ENCODE measurements around the gene UBAP2. TPM values are rescaled to one million over a fixed set of nuclear protein-coding genes. Genes with fewer than 3 reads are reported as not detected.
A peak's percentile ranks its signal among the peaks of the same experiment; 100 is the strongest.

UBAP2 gene
- total RNA-seq, 4 donors from 2014 or later = 14.5 to 27.8 (median 20.5) TPM

DNA sequence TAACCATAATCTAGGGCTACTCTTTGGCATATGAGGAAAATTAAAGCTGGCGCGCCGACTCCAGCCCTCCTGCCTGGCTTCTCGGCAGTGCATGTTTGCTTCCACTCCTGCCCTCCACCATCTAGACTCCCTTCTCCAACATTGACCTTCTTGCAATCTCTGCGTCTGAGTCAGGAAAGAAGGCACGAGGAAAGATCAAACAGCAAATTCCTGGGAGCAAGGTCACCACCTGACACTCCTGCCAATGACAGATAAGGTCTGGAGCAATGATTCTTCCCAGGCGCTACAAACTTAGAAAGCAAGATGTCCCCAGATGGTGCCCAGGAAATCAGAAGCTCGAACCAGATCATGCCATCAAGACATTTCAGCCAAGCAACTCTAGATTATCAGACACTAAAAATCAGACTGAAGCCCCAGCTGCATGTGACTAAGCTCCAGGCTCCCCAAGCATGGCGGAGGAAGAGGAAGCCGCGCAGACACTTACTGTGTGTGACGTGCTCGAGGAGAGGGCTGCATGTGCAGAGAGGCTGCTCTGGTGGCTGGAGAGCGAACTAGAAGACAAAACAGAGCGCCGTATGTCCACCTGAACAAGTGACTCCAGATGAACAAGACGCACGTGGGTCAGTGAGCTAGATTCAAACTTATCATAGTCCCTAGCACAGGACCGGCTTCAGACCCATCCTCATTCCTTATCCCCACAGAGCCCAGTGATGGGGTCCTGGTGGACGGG is 116.4 kb downstream of the UBAP2 start:
- DNase-seq = no peak
- Histone ChIP-seq H3K4me1 (no peaks in the 10 kb centered on the region), H3K36me3 (peaks cover 24 to 100% (median 57%) of the 10 kb centered on the region in 3 donors), H3K9me3 (no peaks in the 10 kb centered on the region), H3K4me3 (no peak overlapping the region), H3K27ac (no peak overlapping the region), H3K27me3 (no peaks in the 10 kb centered on the region)
- no peak for TF ChIP-seq POLR2A (IDR thresholded peaks at IDR 0.05)
- WGBS, 2 donors = 87 to 95% methylated on average over 15 to 18 of the region's 20 CpGs
- intact Hi-C loops (cut with DNase I) = no loop called here

- TF ChIP-seq, protein P1, sequence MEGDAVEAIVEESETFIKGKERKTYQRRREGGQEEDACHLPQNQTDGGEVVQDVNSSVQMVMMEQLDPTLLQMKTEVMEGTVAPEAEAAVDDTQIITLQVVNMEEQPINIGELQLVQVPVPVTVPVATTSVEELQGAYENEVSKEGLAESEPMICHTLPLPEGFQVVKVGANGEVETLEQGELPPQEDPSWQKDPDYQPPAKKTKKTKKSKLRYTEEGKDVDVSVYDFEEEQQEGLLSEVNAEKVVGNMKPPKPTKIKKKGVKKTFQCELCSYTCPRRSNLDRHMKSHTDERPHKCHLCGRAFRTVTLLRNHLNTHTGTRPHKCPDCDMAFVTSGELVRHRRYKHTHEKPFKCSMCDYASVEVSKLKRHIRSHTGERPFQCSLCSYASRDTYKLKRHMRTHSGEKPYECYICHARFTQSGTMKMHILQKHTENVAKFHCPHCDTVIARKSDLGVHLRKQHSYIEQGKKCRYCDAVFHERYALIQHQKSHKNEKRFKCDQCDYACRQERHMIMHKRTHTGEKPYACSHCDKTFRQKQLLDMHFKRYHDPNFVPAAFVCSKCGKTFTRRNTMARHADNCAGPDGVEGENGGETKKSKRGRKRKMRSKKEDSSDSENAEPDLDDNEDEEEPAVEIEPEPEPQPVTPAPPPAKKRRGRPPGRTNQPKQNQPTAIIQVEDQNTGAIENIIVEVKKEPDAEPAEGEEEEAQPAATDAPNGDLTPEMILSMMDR (IDR thresholded peaks at IDR 0.05) = no peak
- TF ChIP-seq POLR2A (IDR thresholded peaks at IDR 0.05) = no peak
- H3K36me3 ChIP-seq = peaks cover 32 to 100% (median 64%) of the 10 kb centered on the region in 3 donors
- WGBS, 2 donors = 80 to 100% methylated on average over 1 of the region's 3 CpGs
- intact Hi-C loops (cut with DNase I) = no loop called here
- no peak overlapping the region for H3K27ac ChIP-seq
- no peak for DNase-seq
- H3K9me3 ChIP-seq = no peaks in the 10 kb centered on the region
- no peak overlapping the region for H3K4me3 ChIP-seq
- H3K27me3 ChIP-seq = no peaks in the 10 kb centered on the region
- no peaks in the 10 kb centered on the region for H3K4me1 ChIP-seq
Observed at GRCh38 chr9:33931326-33931725, 117.4 kb downstream of the UBAP2 start.

GRCh38 chr9:33927694-33928093 is 121.0 kb downstream of the UBAP2 start:
- intact Hi-C loops (cut with DNase I) = loop anchor here (10.0 kb wide), 1 partner anchor 137 kb away; no protein-coding TSS in a partner anchor
- WGBS, 2 donors = 84 to 92% methylated on average over 3 to 14 of the region's 15 CpGs
- no peak for TF ChIP-seq POLR2A (IDR thresholded peaks at IDR 0.05)
- TF ChIP-seq, protein P1 (IDR thresholded peaks at IDR 0.05) = no peak

DNA sequence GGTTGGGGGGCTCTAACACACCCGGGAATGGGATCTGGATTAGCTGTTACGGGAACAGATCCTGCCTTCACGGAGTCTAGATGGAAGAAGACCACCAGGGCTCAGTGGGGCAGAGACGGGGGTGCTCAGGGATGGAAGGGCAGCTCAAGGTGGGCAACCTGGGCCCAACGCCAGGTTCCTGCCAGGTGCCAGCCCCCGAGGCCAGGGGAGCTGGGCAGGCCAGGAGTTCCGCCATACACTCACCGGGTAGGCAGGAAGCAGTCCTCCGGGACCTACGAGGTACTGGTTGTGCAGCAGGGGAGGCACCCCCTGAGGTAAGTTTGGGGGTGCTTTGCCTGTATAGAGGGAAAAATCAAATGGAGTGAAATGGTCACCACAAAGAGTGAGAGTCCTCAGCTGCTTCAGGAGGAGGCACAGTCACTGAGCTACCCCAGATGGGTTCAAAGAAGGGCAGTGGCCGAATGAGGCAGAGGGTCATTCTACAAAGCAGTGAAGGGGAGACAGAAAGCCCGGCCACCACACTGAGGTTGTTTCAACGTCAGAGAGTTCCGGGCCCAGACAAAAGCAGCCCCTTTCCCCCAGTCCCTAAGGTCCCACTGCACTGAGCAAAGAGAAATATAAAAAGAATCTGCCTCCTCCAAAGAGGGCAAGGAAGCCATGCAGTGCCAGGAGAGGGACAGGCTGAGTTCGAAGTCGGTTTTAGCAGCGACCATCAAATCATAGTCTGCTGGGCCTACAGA is 121.8 kb downstream of the UBAP2 start:
- no peak for DNase-seq
- no peaks in the 10 kb centered on the region for H3K9me3 ChIP-seq
- 88 to 91% methylated on average over 12 to 13 of the region's 17 CpGs for WGBS, 2 donors
- H3K4me1 ChIP-seq = no peaks in the 10 kb centered on the region
- H3K4me3 ChIP-seq = no peak overlapping the region
- H3K27ac ChIP-seq = no peak overlapping the region
- peaks cover 50 to 100% (median 67%) of the 10 kb centered on the region in 3 donors for H3K36me3 ChIP-seq
- intact Hi-C loops (cut with DNase I) = loop anchor here (10.0 kb wide), 1 partner anchor 138 kb away; no protein-coding TSS in a partner anchor
- no peaks in the 10 kb centered on the region for H3K27me3 ChIP-seq
- TF ChIP-seq POLR2A (IDR thresholded peaks at IDR 0.05) = no peak
- TF ChIP-seq, protein P1 (IDR thresholded peaks at IDR 0.05) = no peak

More at GRCh38 chr9:33927694-33928093, 121.0 kb downstream of the UBAP2 start:
- Histone ChIP-seq H3K4me3 (no peak overlapping the region), H3K4me1 (no peaks in the 10 kb centered on the region), H3K9me3 (no peaks in the 10 kb centered on the region), H3K27me3 (no peaks in the 10 kb centered on the region), H3K36me3 (peaks cover 43 to 100% (median 70%) of the 10 kb centered on the region in 3 donors), H3K27ac (no peak overlapping the region)
- DNase-seq = no peak

- Histone ChIP-seq H3K36me3 (peaks cover 51 to 100% (median 57%) of the 10 kb centered on the region in 3 donors), H3K27ac (peak overlapping the region in 2 of 4 donors; percentile 3 to 12), H3K9me3 (no peaks in the 10 kb centered on the region), H3K27me3 (no peaks in the 10 kb centered on the region), H3K4me1 (no peaks in the 10 kb centered on the region), H3K4me3 (no peak overlapping the region)
- TF ChIP-seq POLR2A (IDR thresholded peaks at IDR 0.05) = no peak
- TF ChIP-seq, protein P1 (IDR thresholded peaks at IDR 0.05) = peak in 5 of 6 experiments; percentile 27 to 58 (median 37)
- intact Hi-C loops (cut with DNase I) = loop anchor here (10.0 kb wide), 1 partner anchor 140 kb away; no protein-coding TSS in a partner anchor
- DNase-seq = no peak
- WGBS, 2 donors = 45 to 70% methylated on average over 14 to 15 of the region's 17 CpGs
Observed at GRCh38 chr9:33924978-33925797, 123.5 kb downstream of the UBAP2 start.
